GM12872 (cell line): ENCODE results near the gene ELOVL6.

Experiments
- CTCF ChIP-seq: IDR thresholded peaks from 3 replicates; pipeline ENCODE4 v1.5.1; 2011; ENCODE audit warnings: low read depth, mild to moderate bottlenecking, low read length, moderate library complexity; ENCODE audit not compliant: insufficient read depth

ELOVL6 gene

GRCh38 chr4:110202024-110202423 is 3.6 kb upstream of the ELOVL6 start:
- no peak for TF ChIP-seq CTCF

DNA sequence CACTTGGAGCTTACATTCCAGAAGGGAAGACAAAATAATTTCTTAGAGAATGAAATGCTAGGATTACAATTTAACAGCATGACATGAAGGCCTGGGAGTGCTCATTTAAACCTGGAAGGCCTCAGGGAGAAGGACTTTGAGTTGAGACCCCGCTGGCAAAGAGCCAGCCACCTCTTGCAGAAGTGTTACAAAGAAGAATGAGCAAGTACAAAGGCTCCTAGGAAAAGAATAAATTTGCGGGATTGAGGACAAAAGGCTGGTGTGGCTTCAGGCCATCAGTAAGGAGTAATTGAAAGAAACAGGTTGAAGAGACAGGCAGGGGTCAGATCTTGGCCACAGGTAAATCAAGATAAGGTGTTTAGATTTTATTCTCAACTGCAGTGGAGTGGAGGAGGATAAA is 3.1 kb upstream of the ELOVL6 start:
- TF ChIP-seq CTCF: no peak

- no peak for TF ChIP-seq CTCF
Observed at GRCh38 chr4:110200689-110201088, 2.3 kb upstream of the ELOVL6 start.

- TF ChIP-seq CTCF: no peak
Observed at GRCh38 chr4:110198049-110198434, 373 bp downstream of the ELOVL6 start.

- no peak for TF ChIP-seq CTCF
Observed at GRCh38 chr4:110197529-110198042, 829 bp downstream of the ELOVL6 start.

DNA sequence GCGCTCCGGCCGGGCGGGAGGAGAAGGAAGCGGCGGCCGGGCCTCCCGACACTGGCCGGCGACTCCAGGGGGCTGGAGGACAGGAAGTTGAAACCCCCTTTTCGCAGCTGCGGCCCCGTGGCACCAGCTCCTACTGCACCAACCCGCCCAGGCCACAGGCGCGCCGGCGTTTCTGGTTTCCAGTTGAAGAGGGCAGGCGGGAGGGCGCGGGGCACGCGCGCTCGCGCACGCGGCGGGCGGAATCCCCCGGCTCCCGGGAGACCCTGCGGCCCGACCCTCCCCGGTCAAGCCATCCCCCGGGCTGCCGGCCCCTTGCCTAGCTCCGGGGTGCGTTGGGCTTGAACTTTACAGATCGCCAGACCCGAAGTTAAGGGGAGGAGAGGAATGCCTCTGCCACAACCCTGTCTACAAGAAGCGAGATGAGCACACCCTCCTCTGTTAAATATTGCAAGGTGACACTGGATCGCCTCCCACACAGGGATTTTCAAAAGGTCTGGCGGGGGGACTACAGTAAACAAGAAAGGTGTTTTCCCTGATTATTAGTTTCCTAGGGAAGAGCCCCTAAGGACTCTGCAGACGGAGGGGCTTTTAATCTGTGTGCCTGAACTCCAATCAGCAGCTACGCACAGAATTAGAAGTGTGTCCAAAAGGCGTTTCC is 1.4 kb downstream of the ELOVL6 start:
- no peak for TF ChIP-seq CTCF

GRCh38 chr4:110196206-110196870 is 2.1 kb downstream of the ELOVL6 start:
- TF ChIP-seq CTCF: no peak
